Measurements from ENCODE around the gene TMEM129.
"Not testable (repeated sequence)": the region's sequence is repeated elsewhere in the genome, so short reads cannot be mapped to it uniquely, and the experiment has no call there.

The TMEM129 gene

GRCh38 chr4:1690698-1691097 is 30.4 kb downstream of the TMEM129 start:
- no peak for DNase-seq

DNA sequence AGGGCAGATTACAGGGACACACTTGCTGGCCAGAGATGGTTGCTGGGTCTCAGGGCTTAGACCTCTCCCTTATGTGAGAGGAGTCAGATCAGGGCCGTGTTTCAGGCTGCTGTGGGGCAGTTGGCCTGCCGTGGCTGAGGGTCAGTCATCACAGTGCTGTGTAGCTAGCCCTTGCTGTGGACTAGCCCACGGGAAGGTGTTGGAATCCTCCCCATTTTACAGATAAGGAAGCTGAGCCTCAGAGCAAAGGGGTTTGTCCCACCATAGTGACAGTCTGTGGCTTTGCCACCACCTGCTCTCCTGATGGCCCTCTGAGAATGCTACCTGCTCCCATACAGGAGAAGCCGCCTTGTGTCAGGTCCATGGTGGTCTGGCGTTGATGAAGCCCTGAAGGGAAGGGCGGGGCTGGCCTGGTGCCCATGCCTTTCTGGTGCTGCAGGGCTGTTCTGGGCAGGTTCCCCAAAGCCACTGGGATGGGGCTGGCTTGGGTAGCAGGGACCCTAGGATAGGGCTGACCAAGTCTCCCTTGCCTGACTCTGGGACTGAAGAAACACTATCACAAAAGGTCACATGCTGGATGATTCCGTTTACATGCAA is 34.6 kb downstream of the TMEM129 start:
- DNase-seq: no peak

DNA sequence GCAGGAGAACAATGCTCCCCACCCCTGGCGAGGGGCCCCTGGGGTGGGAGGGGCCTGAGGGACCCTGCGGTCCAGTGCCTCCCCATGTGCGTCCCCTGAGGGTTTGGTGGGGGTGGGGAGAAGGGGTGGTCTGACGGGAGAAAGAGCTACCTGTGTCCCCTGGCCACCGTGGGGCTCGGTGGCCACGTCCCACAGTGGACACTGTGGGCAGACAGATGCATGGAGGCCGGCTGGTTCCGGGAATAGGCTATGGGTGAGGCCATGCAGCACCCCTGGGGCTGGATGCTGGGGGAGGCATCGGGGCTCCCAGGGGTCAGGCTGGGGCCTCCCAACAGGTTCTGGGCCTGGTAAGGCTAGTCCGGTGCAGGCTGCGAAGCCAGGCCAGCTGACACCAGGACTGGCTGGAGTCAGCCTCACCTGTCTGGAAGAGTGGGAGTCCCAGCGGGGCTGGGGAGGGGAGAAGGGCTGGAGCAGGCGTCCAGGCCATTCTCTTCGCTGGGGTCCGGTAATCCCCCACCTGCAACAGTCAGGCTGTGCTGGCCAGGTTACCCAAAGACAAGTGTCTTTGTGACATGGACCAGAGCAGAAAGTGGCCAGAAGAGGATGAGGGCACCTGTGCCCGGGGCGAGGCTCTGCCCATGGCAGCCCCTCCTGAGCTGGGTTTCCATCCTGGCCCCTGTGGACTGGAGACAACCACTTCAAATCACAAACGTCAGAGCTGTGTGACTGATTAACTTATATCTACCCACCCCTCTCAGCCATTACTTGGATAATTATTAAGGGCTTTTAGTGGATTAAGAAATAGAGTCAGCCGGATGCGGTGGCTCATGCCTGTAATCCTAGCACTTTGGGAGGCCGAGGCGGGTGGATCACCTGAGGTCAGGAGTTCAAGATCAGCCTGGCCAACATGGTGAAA is 35.6 kb downstream of the TMEM129 start:
- DNase-seq: no peak

- no peak for DNase-seq
Observed at GRCh38 chr4:1684506-1685234, 36.5 kb downstream of the TMEM129 start.

DNA sequence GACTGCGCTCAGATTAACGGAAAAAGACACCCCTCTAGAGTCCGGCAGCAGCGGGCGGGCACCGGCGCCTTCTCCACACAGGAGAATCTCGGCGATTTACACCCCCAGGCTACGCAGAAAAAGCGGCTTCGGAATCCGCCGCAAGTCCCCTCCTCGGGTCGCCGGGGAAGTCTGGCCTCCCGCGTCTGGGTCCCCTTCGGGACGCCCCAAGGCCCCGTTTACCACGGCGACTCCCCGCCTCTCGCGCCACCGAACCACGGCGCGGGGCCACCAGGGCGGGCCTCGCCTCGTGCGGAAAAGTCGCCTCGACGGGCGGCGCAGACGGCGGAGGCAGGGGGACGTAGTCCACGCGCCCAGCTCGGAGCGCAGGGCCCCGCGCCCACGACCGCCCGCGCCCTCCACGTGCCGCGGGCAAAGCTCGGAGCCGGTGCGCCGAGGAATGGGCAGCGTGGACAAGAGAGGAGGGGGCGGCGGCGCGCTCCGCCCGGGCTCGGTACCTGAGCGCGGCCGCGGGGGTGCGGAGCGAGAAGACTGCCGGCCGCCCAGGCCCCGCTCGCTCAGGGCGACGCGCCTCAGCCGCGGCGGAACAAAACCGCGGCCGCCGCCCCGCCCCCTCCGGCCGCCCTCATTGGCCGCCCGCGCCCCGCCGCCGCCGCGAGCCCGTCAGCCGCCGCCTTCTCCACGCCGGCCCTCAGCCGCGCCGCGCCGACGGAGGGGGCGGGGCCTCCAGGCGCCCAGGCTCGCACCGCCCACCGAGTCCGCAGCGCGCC is 37.2 kb downstream of the TMEM129 start, which contains the start of gene FAM53A:
TSS of gene FAM53A (minus strand) at position 578 of the 770 bp plus-strand sequence. CDS start 15,572 bp downstream, outside the sequence.
- DNase-seq: peak; percentile 92

GRCh38 chr4:1683261-1683735 is 37.8 kb downstream of the TMEM129 start:
- DNase-seq: peak; percentile 80

GRCh38 chr4:1682860-1683259 is 38.3 kb downstream of the TMEM129 start:
- DNase-seq: peak; percentile 11

- DNase-seq: no peak
Observed at GRCh38 chr4:1678244-1678643, 42.9 kb downstream of the TMEM129 start.

GRCh38 chr4:1676605-1677525 is 44.3 kb downstream of the TMEM129 start:
- no peak for DNase-seq

DNA sequence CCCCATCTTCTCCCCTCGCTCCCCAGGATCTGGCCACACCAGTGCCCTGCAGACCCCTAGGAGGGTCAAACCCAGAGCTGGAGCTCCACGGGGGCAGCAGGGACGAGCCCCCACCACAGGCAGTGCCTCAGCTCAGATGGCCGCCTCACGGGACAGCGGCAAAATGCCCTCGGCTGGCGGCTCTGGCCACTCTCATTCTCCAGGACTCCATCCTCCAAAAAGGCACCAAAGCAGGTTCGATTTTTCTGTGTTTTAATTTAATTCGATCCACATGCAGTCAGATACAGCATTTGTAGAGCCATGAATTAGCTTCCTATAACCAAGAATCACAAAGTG is 45.4 kb downstream of the TMEM129 start:
- no peak for DNase-seq

- DNase-seq: no peak
Observed at GRCh38 chr4:1675136-1675801, 45.9 kb downstream of the TMEM129 start.

DNA sequence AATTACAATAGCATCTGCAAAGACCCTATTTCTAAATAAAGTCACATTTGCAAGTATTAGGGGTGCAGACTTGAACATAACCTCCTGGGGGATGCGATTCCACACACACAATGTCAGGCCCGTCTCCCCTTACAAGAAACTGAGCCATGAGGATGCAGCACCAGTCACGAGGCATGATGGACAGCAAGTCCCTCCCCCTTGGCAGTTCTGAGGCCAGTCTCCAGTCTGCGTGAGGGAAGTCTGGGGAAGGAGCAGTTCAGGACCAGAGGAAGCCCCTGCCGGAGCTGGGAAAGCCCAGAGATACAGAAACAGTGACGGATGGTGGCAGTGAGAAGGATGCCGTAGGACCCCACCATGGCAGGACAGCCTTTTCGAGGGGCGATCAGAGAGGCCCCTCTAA is 46.4 kb downstream of the TMEM129 start:
- DNase-seq: no peak

- DNase-seq: no peak
Observed at GRCh38 chr4:1673671-1674070, 47.5 kb downstream of the TMEM129 start.

DNA sequence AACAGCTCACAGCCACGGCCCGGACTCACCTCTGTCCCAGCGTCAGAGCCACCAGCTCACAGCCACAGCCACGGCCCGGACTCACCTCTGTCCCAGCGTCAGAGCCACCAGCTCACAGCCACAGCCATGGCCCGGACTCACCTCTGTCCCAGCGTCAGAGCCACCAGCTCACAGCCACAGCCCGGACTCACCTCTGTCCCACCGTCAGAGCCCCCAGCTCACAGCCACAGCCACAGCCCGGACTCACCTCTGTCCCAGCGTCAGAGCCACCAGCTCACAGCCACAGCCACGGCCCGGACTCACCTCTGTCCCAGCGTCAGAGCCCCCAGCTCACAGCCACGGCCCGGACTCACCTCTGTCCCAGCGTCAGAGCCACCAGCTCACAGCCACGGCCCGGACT is 50.1 kb downstream of the TMEM129 start:
- not testable (repeated sequence) for DNase-seq

DNA sequence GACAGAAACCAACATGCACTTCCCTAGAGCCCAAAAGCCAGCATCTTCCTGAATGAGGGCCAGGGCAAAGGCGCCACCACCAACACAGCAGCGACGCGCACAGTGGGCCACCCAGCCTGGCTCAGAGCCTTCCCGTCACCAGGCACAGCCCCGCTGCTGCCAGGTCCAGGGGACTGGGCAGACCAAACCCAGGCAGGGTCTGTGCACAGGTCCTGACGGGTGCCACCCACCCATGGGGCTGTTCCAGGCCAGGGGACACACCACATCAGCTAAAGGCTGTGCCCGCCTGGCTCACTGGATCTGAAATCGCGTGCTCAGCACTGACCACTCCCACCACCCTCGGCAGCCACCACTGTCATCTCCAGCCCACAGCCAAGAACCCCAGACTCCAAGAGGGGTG is 50.8 kb downstream of the TMEM129 start:
- no peak for DNase-seq

DNA sequence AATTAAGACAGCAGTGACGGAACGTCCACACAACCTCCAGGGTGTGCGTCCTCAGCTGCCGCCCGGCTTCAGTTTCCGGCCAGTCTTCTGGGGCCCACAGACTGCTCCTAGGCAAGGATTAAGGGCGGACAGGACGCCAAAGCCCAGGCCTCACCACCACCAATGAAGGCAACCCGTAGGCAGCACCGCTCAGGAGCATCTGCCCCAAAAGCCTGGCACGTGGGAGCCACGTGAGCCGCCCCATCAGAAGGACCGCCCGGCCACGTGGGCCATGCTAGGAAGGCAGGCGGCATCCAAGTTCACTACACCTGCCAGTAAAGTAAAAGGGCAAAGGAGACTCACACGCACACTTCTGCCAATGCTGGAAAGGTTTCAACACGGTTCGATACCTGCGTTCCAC is 51.3 kb downstream of the TMEM129 start:
- DNase-seq: no peak

GRCh38 chr4:1669270-1669669 is 51.9 kb downstream of the TMEM129 start:
- DNase-seq: no peak

- no peak for DNase-seq
Observed at GRCh38 chr4:1668488-1668840, 52.7 kb downstream of the TMEM129 start.

GRCh38 chr4:1667273-1667672 is 53.9 kb downstream of the TMEM129 start:
- no peak for DNase-seq

DNA sequence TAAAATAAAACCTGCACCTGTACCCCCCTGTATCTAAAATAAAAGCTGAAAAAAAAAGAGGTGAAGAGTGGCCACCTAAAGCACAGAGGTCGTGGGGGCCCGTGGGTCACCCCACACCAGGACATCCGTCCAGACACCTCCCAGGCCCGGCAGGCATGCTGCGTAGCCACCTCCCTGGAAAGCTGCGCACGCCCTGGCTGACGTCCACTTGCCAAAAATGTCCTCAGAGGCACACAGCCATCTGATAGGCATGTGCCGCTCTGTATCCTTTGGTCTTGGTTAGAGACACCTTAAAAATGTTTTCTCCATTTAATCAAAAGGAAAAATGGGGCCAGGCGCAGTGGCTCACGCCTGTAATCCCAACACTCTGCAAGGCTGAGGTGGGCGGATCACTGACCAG is 54.7 kb downstream of the TMEM129 start:
- no peak for DNase-seq
